ENCODE results near the gene ZNF76. TPM values are rescaled to one million over a fixed set of nuclear protein-coding genes. Genes with fewer than 3 reads are reported as not detected.

ZNF76 gene
- total and polyA plus RNA-seq, 2 of the 13 experiments (the other 11 are each of a cell fraction or from before 2014, with no cell fraction given) = 13.2 to 26.4 TPM

GRCh38 chr6:35318196-35319171, 58.9 kb downstream of the ZNF76 start (continued):
- TF ChIP-seq SP5 (CRISPR knock-in tag; IDR thresholded peaks at IDR 0.05; ENCODE audit: borderline replicate concordance, low read depth) = peak; percentile 79
- no peak for TF ChIP-seq BCLAF1 (IDR thresholded peaks at IDR 0.05)
- peak; percentile 37; the same call in 1 of the 2 replicates for TF ChIP-seq GATAD1 (CRISPR knock-in tag; IDR thresholded peaks at IDR 0.05)
- TF ChIP-seq GRHL1 (CRISPR knock-in tag; conservative IDR thresholded peaks at IDR 0.05) = no peak
- TF ChIP-seq ELF3 (CRISPR knock-in tag; IDR thresholded peaks at IDR 0.05) = peak; percentile 66; the same call in 1 of the 2 replicates
- peak; percentile 40 for TF ChIP-seq ZNF781 (CRISPR knock-in tag; IDR thresholded peaks at IDR 0.05; ENCODE audit: borderline replicate concordance, not compliant biosample characterization)
- TF ChIP-seq, protein P1, sequence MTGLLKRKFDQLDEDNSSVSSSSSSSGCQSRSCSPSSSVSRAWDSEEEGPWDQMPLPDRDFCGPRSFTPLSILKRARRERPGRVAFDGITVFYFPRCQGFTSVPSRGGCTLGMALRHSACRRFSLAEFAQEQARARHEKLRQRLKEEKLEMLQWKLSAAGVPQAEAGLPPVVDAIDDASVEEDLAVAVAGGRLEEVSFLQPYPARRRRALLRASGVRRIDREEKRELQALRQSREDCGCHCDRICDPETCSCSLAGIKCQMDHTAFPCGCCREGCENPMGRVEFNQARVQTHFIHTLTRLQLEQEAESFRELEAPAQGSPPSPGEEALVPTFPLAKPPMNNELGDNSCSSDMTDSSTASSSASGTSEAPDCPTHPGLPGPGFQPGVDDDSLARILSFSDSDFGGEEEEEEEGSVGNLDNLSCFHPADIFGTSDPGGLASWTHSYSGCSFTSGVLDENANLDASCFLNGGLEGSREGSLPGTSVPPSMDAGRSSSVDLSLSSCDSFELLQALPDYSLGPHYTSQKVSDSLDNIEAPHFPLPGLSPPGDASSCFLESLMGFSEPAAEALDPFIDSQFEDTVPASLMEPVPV (CRISPR knock-in tag; IDR thresholded peaks at IDR 0.05) = peak; percentile 93; the same call in 1 of the 2 replicates
- TF ChIP-seq, protein P2, sequence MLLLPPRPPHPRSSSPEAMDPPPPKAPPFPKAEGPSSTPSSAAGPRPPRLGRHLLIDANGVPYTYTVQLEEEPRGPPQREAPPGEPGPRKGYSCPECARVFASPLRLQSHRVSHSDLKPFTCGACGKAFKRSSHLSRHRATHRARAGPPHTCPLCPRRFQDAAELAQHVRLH (CRISPR knock-in tag; IDR thresholded peaks at IDR 0.05; ENCODE audit: borderline replicate concordance, low read depth) = peak; percentile 82
- peak; percentile 57 for TF ChIP-seq HNRNPH1 (optimal IDR thresholded peaks at IDR 0.05; ENCODE audit: low read depth, low read length)
- TF ChIP-seq ZSCAN30 (CRISPR knock-in tag; IDR thresholded peaks at IDR 0.05) = no peak
- TF ChIP-seq ZFP90 (CRISPR knock-in tag; IDR thresholded peaks at IDR 0.05; ENCODE audit: borderline replicate concordance) = peak; percentile 87; the same call in 1 of the 2 replicates
- TF ChIP-seq ZNF101 (CRISPR knock-in tag; IDR thresholded peaks at IDR 0.05; ENCODE audit: borderline replicate concordance, low read depth) = 0 out of 2 replicates have a peak, but pooled peaks have one; percentile 89
- peak; percentile 98 for TF ChIP-seq ZNF292 (CRISPR knock-in tag; IDR thresholded peaks at IDR 0.05; ENCODE audit: borderline replicate concordance, low read depth)
- TF ChIP-seq NFKB2 (CRISPR knock-in tag; IDR thresholded peaks at IDR 0.05; ENCODE audit: borderline replicate concordance) = peak; percentile 98; the same call in 1 of the 2 replicates
- TF ChIP-seq AHR (CRISPR knock-in tag; IDR thresholded peaks at IDR 0.05) = peak; percentile 83; the same call in 1 of the 2 replicates
- TF ChIP-seq HNRNPLL (IDR thresholded peaks at IDR 0.05; ENCODE audit: low read depth, low read length, poor library complexity, severe bottlenecking) = peak; percentile 94
- TF ChIP-seq ZBTB21 (CRISPR knock-in tag; IDR thresholded peaks at IDR 0.05) = no peak
- no peak for TF ChIP-seq EEA1 (CRISPR knock-in tag; IDR thresholded peaks at IDR 0.05; ENCODE audit: borderline replicate concordance)
- peak; percentile 90 for TF ChIP-seq PHF8 (CRISPR knock-in tag; IDR thresholded peaks at IDR 0.05)
- no peak for TF ChIP-seq NR2F6 (IDR thresholded peaks at IDR 0.05)
- peak; percentile 52; the same call in 1 of the 2 replicates for TF ChIP-seq NR2F6 (CRISPR knock-in tag; IDR thresholded peaks at IDR 0.05)
